Activated T-cell treated with anti-CD3 and anti-CD28 coated beads for 24 hours (primary cell): ENCODE measurements around the gene AKT3.

Experiments
- DNase-seq: peaks from one replicate; pipeline ENCODE4 v3.0.0-alpha.2; 2020; ENCODE audit warnings: low read depth

Gene AKT3

DNA sequence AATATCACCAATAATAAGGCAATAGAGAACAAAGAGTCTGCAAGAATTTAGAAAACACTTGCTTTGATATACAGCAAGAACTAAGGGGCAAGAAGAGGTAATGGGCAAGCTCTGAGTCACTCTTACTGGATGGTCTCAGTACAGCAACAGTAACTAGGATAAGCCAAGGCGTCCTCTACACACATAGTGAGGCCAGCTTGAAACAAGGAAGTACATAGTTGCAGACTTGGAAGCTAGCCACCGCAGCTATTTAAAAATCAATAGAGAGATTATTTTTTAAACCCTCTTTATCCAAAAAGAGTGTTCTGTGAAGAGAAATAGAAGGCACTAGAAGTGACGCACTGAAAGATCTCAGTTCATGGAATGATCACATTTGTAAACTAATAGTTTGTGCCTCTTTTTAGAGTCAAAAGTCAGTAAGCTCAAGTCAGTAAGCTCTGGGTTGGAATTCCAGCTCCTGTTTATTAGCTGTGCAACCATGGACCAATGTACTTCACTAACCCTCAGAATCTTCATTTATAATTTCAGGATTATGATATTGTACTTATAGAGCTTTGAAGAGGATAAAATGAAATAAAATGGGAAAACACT, 118.6 kb downstream of the AKT3 start:
- no peak for DNase-seq

DNA sequence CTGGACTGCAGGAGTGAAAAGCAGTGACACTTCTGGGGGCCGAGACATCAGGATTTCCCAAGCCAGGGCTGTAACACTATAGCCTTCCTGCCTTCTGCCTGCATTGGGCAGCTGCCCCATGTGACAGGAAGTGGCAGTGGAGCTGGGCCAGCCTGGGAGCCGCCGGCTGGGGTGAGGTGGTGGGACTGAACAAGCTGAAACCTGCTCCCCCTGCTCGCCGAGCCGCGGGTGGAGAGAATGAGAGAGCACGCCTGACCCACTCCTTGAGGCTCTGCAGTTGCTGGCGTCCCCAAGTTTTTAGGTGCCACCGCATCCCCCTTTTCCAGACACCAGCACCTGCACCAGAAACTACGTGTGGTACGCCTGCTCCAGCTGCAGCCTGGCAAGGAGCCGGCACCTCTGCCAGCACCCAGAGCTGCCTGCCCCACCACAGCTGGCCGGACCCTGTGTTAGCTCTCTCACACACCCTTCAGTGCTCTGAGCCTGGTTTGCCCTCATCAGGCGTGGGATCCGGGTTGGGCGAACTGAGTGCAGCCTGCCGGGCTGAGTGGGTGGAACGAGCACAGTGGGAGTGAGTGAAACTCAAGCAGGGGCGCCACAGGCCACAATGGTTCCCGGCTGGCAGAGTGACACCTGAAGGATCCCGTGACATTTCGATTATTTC, 119.4 kb downstream of the AKT3 start:
- no peak for DNase-seq

DNA sequence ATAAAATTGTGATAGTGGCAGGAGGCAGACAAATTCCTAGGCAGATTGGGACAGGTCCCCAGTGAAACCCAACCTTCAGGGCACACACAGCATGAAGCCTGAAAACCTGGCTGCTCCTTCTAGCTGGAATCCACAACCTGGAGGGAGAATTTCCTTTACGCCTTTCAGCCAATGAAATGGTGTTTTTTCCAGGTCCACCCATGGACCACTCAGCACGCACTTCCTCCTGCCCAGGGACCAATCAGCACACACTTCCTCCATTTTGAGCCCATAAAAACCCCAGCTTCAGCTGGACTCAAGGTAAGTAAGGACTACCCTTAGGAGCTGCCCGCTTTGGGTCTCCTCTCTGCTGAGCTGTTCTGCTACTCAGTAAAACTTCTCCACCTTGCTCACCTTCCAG, 120.1 kb downstream of the AKT3 start:
- no peak for DNase-seq

DNA sequence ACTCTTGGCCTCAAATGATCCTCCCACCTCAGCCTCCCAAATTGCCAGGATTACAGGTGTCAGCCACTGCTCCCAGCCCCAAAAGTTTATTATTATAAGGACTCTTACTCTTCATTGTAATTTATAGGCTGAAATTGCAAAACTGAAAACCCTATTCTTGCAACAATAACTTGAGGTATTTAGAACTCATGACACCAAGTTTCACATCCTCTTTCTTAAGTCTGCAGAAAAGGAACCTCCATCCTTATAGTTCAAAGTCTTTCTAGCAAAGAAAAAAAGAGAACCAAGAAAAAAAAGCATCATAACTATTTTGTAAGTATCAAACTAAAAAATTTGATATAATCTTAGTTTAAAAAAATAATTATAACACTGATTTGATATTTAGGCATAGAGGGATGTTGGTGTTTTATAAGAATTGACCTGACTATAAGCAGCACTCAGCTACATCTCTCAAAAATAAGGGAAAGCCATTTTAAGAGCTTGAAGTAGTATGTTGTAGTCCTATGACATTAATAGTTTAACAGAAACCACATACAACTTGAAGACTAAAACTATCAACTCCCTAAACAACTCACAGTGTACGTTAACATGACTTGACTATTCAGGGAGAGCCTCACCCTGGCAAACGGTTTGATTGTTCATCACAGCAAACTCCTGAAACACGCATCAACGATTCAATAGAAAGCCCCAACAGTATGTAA, 122.4 kb downstream of the AKT3 start:
- no peak for DNase-seq

DNA sequence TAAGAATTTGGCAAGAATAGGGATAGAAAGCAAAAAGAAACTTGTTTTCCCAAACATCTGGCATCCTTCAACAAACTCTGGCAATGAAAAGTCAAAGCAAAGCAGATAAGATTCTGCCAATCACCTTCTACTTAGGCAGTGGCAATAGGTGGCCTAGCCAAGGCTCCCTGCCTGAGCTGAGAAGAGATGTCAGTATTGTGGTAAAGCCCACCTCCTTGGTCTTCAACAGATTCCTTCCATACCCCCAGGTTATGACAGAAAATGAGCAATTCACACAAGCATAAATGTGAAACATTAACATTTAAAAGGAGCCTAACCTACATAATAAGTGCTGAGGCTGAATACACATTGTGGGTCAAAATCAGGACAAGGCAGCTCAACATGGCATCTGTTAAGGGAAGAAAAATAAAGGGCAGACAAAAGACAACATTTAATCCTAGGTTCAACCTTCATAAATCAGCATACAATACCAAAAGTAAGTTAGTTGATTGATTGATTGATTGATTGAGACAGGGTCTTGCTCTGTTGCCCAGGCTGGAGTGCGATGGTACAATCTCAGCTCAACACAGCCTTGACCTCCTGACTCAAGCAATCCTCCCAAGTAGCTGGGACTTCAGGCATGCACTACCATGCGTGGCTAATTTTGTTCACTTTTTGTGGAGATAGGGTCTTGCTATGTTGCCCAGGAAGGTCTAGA, 123.1 kb downstream of the AKT3 start:
- DNase-seq: no peak

DNA sequence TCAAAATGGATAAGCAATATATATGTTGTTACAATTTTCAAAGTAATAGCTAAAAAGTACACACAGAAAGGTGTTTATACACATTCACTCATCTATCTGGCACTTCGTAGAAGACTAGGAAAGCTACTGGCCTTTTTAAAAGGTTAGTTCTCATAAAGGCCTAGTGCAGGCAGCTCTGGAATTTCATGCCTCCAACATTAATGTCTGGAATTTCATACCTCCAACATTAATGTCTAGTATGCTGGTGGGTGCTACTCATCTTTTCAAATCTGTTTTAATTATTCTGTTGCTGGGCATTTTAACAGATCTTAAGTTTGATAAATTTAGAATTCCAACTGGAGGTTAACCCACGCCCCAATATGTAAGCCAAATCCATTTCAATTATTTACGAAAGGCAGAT, 124.2 kb downstream of the AKT3 start:
- DNase-seq: no peak

DNA sequence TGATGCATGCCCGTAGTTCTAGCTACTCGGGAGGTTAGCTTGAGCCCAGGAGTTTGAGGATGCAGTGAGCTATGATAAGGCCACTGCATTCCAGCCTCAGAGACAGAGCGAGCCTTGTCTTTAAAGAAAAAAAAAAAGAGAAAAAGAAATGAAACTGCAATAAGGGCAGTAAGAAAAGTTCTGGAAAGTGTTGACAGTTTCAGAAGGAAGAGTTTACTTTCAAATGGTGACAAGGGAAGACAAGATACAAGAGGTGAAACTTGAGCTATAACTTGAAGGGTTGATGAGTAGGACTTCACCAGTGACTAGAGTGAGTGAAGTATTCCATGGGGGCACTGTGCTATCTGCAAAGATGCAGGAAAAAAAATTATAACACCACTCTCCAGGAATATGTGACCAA, 125.0 kb downstream of the AKT3 start:
- DNase-seq: no peak

DNA sequence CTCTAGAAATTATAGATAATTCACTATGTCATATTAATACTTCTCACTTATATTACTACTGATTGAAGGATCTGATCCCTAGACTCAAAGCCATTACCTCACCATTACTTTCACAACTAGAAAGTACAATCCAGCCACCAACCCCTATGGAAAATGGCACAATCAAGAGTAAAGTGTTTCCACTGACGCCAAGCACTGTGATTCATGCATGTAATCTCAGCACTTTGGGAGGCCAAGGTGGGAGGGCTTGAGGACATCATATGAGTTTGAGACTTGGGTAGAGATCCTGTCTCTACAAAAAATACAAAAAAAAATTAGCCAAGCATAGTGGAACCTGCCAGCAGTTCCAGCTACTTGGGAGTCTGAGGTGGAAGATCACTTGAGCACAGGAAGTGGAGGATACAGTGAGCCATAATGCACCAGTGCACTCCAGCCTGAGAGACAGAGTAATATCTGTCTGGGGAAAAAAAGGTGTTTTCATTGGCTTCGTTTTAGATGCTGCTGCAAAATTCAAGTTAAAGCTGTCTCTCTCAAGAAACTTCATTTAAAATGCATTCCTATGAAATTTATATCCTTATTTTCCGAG, 126.5 kb downstream of the AKT3 start:
- DNase-seq: no peak

DNA sequence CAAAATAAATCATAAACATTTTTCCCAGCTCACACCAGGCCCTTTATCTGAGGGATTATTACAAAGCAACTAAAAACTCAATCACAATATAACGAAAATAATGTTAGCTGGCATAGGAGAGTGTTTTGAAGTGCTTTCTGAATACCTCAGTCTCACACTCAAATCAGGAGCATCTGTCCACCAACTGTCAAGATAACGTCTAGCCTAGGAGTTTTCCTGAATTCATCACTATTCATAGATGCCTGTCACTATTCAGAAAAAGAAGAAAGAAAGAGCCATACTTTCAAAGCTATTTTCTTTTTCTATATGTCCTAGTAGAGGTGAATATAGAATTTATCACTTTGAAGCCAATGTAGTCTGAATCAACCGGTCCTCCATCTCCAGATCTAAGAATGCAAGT, 127.0 kb downstream of the AKT3 start:
- DNase-seq: no peak

DNA sequence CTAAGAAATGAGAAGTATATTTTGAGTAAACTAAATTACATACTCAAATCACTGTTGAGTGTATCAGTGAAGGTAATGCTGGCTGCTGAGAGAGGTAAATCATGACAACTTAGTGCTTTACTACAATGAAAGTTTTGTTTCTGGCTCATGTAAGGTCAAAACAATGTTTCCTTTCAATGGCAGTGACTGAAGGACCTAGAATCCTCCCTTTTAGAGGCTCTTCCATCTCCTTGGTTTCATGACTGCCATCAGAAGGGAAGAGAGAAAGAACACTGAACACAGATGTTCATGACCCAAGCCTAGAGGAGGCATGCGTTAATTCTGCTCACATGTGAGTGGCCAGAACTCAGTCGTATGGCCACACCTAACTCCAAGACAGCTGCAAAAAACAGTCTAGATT, 130.6 kb downstream of the AKT3 start:
- no peak for DNase-seq

DNA sequence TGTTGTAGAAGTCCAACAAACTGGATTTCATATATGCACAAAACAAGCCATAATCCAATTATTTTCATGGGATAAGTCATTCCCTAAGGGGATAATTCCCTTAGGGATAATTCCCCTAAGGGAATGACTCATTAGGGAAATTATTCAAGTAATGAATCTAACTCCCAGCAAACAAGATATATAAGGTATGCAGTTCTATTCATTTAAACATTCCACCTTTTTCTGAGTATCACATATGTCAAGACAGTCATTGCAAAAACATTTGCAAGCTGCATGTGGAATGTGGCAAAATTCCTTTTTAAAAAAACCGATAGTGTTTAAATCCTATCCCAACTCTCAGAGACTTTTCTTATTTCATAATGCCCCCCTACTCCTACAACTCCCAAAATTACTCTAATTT, 131.2 kb downstream of the AKT3 start:
- no peak for DNase-seq

DNA sequence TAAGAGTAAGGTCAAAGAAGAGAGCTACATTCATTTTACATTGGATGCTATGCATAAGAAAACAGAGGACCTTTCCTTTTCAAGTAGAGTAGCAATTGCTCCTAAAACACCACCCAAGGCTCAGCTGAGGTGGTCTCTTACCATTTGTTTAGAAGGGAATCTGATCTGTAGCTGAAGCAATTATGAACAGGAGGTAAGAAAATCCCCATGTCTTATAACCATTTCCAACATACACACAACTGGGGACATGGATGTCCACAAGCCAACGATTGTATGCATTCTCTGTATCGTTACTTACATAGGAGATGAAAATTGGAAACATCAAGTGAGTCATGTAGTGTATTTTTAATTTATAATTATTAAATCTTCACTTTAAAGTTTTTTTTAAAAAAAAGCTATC, 132.0 kb downstream of the AKT3 start:
- no peak for DNase-seq

DNA sequence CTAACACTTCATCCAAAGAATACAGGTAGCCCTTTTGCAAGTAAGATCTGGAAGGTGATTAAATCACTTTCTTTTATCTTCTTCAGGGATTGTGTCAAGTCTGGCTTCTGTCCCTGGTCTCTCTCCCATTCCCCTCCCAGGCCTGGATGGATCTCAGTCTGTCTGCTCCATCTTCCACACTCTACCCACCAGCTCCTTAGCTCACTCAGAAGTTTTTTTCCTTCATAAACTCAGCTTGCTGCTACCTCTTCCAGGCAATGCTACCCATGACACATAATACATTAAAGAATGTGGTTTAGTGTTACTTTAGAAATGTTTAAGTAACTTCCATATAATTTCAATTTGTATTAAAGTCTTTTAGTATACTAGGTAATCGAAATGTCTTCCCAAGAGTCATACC, 133.1 kb downstream of the AKT3 start:
- no peak for DNase-seq

DNA sequence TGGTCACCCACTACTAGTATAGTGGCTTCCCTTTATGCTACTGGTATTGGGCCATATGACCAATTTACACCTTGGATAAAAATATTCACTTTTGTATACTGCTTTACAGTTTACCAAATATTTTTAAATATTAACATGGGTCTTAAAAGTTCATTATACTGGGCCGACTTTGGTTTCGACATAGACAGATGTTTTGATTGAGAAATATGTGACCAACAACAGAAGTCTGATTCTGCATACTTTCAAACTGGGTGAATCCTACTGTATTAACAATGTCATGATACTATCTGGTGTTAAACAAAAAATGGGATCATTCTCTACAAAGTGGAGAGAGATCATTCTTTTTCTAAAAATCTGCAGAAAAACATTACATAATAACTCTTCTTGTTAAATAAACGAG, 134.8 kb downstream of the AKT3 start:
- DNase-seq: no peak

DNA sequence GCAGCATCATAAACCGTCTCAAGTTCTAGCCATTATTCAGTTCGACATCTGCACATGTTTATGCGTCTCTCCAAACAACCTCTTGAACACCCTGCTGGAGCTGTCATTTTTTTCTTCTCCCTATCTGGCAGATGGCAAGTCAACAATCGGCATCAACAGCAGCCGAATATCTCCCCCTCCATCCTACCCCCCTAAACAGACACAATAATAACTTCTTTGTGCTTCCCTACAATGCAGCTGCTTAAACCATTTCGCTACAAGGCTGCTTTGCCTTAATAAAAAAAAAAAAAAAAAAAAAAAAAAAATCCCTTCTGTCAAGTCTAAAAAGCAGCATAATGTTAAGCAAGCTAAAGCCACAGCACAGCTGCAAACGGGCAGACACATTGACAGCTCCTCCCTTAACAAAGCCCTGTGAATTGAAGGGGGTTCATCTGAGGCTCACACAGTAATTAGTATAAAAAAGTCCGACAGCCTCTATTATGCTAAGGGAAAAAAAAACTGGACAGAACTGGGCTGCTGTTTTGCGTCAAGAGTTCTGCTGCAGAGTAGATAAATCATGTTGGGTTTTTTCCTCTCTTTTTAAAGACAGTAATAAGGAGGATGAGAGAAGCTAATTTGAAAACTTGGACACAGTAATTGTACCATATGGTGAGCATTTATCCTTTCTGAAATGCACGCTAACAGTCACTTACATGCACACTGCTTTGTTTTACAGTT, 136.4 kb downstream of the AKT3 start:
- DNase-seq: no peak

DNA sequence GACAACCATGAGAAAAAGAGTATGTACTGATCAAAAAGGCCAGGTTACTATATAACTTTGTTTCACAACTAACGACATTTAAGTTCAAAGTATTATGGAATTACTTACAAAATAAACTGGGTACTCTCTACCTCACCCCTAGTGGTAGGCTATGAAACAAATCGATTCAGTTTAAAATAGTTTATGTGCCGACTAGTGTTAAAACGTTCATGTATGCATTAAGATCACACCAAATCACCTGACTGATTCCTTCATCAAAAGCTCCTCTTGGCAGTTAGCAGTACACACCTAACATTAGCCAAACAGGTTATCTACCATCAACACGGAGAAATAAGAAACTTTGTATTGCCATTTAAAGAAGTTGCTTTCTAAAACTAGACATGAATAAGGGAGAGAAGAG, 137.1 kb downstream of the AKT3 start:
- DNase-seq: no peak

DNA sequence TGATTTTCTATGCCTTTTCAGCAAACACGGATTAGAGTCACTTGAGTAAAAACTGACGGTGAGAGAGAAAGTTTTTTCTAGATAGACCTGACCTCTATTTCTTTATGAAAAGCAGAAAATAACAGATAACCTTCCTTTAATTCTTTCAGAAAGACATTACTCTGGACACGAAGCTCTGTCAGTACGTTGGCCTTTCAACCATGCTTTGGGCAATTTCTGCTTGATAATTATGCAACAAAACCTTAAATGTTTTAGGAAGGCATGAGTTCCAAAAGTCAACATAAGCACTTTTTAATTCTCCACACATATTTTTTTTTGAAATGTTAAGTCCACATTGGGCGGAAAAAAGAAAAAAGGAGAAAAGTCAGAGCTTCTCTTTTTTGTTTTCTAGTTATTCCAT, 137.8 kb downstream of the AKT3 start:
- no peak for DNase-seq

DNA sequence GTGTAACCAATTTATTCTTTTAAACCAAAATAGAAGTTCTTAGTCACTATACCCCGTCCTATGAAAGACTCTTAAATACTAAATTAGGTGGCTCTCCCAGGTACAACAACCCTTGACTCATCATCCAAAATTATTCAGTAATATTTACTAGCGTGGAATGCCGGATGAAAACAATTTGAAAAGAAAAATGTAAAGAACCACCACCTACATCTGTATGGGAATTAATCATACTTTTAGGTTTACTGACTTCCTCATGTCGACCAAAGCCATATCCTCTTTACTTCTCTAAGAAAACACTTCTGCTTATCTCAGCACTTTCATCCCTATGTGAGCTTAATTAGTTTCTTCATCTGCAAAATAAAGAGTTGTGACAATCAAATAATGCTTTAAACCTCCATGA, 139.6 kb downstream of the AKT3 start:
- no peak for DNase-seq

DNA sequence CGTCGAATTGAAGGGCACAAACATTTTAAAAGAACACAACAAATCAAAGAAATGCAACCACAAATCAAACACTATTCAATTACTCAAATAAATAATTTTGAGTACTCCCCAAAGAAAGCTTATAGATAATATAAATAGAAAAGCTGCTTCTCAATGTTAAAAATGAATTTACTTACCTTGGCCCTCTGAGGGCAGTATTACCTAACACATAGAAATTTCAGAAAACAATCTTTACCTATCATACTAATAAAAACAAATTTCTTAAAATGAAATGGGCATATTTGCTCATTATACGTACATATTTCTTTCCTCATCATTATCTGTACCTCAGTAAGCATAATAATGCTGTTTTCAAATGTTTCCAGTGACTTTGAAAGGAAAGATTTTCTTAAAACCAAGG, 141.8 kb downstream of the AKT3 start:
- DNase-seq: no peak

DNA sequence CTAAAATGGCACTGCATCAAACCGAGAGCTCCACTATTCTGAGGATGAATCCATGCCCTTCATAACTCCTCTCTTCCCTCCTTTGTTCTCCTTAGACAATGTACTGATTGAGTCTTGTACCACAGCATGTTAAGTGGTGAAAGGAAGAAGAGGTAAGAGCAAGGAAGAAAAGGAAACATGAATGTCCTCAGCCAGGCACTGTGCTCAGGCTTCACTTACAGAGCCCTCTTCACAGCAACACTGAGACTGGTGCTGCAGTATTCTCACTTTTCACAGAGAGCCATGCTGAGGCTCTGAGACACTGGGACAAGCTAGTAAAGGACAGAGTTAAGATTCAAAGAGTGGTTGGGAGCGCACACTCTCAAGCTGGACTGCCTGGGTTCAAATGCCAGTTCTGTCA, 143.5 kb downstream of the AKT3 start:
- DNase-seq: no peak

DNA sequence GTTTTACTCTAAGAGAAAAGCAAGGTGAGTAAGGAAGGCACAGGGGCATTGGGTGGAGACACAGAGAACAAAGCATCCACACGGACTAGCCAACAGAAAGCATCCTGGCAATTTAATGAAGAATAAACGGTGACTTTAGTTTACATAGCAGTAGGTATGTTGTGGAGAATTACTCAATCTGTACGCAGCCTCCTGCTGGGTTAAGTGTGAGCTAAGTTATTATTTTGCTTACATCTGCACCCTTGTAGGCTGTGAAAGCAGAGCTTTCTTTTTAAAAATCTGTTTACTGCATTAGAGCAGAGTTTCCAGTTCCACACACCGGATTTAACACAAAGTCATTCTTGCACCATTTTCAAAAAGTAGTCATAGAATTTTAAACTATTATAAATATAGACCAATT, 144.5 kb downstream of the AKT3 start:
- no peak for DNase-seq

DNA sequence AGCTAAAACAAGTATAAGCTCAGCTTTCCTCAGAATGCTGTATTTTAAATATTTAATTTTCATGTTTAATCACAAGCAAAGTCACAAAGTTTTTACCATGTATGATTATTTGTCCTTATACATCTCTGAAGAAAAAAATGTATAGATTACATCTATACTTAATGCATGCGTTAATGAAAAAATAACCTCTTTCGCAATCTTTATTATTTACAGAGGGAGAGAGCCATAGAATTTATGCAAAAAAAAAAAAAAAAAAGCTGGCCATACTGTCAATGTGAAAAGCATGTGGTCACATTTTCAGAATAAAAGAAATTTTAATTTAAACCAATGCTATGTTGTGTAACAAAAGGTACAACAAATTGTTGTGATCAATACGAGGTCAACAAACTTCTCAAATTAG, 148.2 kb downstream of the AKT3 start:
- DNase-seq: no peak
